Gastroesophageal sphincter (tissue), 4 donors: Measurements from ENCODE around the gene TF. TPM values are rescaled to one million over a fixed set of nuclear protein-coding genes. Genes with fewer than 3 reads are reported as not detected.
A peak's percentile ranks its signal among the peaks of the same experiment; 100 is the strongest.

Source experiments
- ATAC-seq: fragments of 150-250 bp; one replicate; pipeline ENCODE4 v1.9.1; 2016; ENCODE audit warnings: mild to moderate bottlenecking, moderate library complexity
- H3K27ac ChIP-seq, 4 donors: fragments of 200-600 bp; sonication (generic) in 3 of 4; 1 replicate in 3 of 4; 2 replicates in 1 of 4; pipeline ENCODE4 v1.5.1; 2016 to 2019
- H3K27me3 ChIP-seq: fragments of 200-600 bp; sonication (generic); one replicate; pipeline ENCODE4 v1.5.1; 2019
- H3K36me3 ChIP-seq, 2 donors: fragments of 200-600 bp; sonication (generic); one replicate each; pipeline ENCODE4 v1.5.1; 2019; ENCODE audit warnings: control low read depth in 1 of 2
- H3K4me1 ChIP-seq, 3 donors: fragments of 200-600 bp; sonication (generic); 1 replicate in 2 of 3; 2 replicates in 1 of 3; pipeline ENCODE4 v1.5.1; 2016 to 2019; ENCODE audit warnings: control low read depth in 2 of 3
- H3K4me3 ChIP-seq, 2 donors: fragments of 200-600 bp; sonication (generic); one replicate each; pipeline ENCODE4 v1.5.1; 2019; ENCODE audit warnings: mild to moderate bottlenecking in 1 of 2, moderate library complexity in 1 of 2
- H3K9me3 ChIP-seq, 3 donors: fragments of 200-600 bp; sonication (generic); one replicate each; pipeline ENCODE4 v1.5.1; 2017 to 2019; ENCODE audit warnings: control low read depth in 2 of 3
- CTCF ChIP-seq, 4 experiments: fragments of 200-600 bp in 2 of 4; fragments of 450-650 bp in 2 of 4; sonication (generic) in 1 of 4; IDR thresholded peaks; one replicate each; pipeline ENCODE4 v1.5.1; 2017 to 2019; ENCODE audit warnings: antibody characterized with exemption in 4 of 4, mild to moderate bottlenecking in 2 of 4, moderate library complexity in 2 of 4
- EP300 ChIP-seq: sonication (generic); formaldehyde crosslinking; IDR thresholded peaks from one replicate; pipeline ENCODE4 v1.6.1; 2017; ENCODE audit warnings: antibody characterized with exemption, mild to moderate bottlenecking
- POLR2A ChIP-seq, 2 donors: fragments of 450-650 bp; IDR thresholded peaks; one replicate each; pipeline ENCODE4 v1.6.1; 2017; ENCODE audit warnings: antibody characterized with exemption in 2 of 2, mild to moderate bottlenecking in 2 of 2, moderate library complexity in 1 of 2
- POLR2AphosphoS5 ChIP-seq: sonication (generic); formaldehyde crosslinking; IDR thresholded peaks from one replicate; pipeline ENCODE4 v1.6.1; 2017; ENCODE audit warnings: antibody characterized with exemption
- WGBS, 2 donors: methylation state at CpG; one replicate each; pipeline ENCODE4 v1.1.5; 2018; ENCODE audit warnings: low coverage in 1 of 2; 5-methylcytosine and 5-hydroxymethylcytosine counted together
- total RNA-seq, 4 donors: library from RNA; depleted of rRNA; stranded (reverse); fragments of >200 nt; gene quantifications; one replicate each; pipeline ENCODE4 v1.1.0, GENCODE V29; 2016

Gene TF
- total RNA-seq, 4 donors from 2014 or later, result 0.78 to 12.5 (median 1.2) TPM

DNA sequence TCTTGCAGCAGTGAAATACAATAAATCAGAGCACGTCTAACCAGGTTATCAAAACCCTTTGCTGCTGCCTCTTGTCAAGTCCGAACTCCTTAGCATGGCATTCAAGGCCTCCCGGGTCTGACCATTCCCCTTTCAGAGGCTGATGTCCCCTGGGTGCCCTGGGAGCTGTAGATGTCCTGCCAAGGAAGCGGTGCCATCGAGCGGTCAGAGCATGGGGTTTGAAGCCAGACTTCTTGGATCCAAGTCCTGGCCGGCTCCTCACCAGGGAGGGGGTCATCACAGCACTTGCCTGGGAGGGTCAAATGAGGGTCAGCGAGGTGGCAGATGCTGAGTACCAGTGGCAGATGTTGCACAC is 496 bp downstream of the TF start:
- H3K27ac ChIP-seq, result no peak overlapping the region
- H3K4me3 ChIP-seq, result peak overlapping the region in 1 of 2 donors; percentile 26
- no peaks in the 10 kb centered on the region for H3K36me3 ChIP-seq
- WGBS, 2 donors, result 68 to 88% methylated on average over 1 to 3 of the region's 8 CpGs
- H3K4me1 ChIP-seq, result no peaks in the 10 kb centered on the region
- H3K9me3 ChIP-seq, result no peaks in the 10 kb centered on the region
- TF ChIP-seq EP300 (no peak), POLR2AphosphoS5 (no peak), CTCF (IDR thresholded peaks at IDR 0.05) (no peak), POLR2A (IDR thresholded peaks at IDR 0.05) (no peak)
- no peak for ATAC-seq
- peaks cover 45% of the 10 kb centered on the region for H3K27me3 ChIP-seq

GRCh38 chr3:133747373-133747772 is 1.2 kb downstream of the TF start:
- WGBS, 2 donors, result no CpG with 5 or more reads among the region's 1 CpG
- ATAC-seq, result no peak
- TF ChIP-seq POLR2AphosphoS5 (no peak), CTCF (IDR thresholded peaks at IDR 0.05) (no peak), EP300 (no peak)

DNA sequence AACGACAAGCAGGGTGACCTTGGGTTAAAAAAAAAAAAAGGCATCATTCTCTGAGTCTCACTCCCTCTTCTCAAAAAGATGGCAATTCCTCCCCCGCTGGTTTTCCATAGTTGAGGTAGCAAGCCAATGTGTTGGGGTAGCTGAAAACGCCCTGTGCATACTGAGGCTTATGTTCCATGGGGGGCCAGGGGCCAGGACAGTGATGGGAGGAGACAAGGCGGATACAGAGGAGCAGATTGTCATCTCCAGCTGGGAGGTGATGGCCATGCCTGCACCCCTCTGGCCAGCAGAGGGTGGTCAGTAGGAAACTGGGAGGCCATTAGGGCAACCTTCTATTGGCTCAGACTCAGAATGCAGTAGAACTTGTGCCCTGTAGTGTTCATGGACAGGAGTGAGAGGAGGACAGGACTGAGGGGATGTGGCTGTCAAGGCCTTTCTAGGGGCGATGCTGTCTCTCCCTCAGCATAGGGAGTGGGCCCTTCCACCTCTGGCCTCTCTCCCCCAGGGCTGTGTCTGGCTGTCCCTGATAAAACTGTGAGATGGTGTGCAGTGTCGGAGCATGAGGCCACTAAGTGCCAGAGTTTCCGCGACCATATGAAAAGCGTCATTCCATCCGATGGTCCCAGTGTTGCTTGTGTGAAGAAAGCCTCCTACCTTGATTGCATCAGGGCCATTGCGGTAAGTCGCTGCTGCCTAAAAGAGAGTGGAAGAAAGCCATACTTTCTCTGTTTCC is 1.9 kb downstream of the TF start:
- no peaks in the 10 kb centered on the region for H3K36me3 ChIP-seq
- H3K4me3 ChIP-seq, result no peak overlapping the region
- no peaks in the 10 kb centered on the region for H3K4me1 ChIP-seq
- H3K9me3 ChIP-seq, result no peaks in the 10 kb centered on the region
- WGBS, 2 donors, result 70 to 72% methylated on average over 5 to 7 of the region's 12 CpGs
- peaks cover 40% of the 10 kb centered on the region for H3K27me3 ChIP-seq
- no peak overlapping the region for H3K27ac ChIP-seq
- no peak for ATAC-seq
- TF ChIP-seq POLR2A (IDR thresholded peaks at IDR 0.05), result no peak
- no peak for TF ChIP-seq CTCF (IDR thresholded peaks at IDR 0.05)
- TF ChIP-seq POLR2AphosphoS5, result no peak
- TF ChIP-seq EP300, result no peak

More at GRCh38 chr3:133747373-133747772, 1.2 kb downstream of the TF start:
- no peaks in the 10 kb centered on the region for H3K9me3 ChIP-seq
- H3K27ac ChIP-seq, result no peak overlapping the region
- H3K4me1 ChIP-seq, result no peaks in the 10 kb centered on the region
- H3K36me3 ChIP-seq, result no peaks in the 10 kb centered on the region
- peaks cover 45% of the 10 kb centered on the region for H3K27me3 ChIP-seq
- H3K4me3 ChIP-seq, result no peak overlapping the region

DNA sequence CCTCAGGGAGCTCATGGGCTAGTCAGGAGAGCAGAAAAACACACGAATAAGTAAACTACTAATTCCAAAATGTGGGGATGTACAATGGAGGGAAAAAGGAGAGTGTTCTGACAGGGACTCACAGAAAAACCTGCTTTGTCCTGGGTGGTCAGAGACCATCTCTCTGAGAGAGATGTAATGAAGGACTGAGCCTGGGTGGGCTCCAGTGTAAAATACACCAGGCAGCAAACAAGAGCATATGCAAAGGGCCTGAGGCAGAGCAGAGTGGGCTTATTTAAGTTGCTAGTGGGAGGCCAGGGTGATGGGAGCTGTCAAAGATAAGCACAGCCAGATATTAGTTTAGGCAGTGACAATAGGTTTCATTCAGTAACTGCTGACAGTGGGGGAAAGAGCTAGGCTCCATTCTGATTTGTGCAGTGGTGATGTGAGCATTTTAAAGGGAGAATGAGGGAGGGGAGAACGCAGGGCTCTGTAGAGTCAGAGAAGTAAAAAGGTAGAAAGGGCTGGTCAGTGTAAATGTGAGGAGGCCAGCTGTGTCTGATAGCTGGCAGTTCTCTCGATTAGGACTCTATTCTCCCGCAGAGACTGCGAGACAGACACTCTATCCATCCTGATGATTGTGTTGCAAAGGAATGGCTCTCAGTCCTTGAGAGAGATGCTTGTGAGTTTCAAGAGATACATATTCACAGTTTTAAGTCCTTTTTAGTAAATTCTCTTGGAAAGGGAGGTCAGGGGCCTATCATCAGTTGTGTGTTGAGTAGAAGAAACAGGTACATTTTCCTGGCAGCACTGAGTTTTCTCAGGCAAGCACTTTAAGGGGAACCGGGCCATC is 3.5 kb downstream of the TF start:
- Histone ChIP-seq H3K27ac (no peak overlapping the region), H3K27me3 (peaks cover 27% of the 10 kb centered on the region), H3K4me1 (no peaks in the 10 kb centered on the region), H3K9me3 (no peaks in the 10 kb centered on the region), H3K36me3 (no peaks in the 10 kb centered on the region), H3K4me3 (no peak overlapping the region)
- WGBS, 2 donors, result 68 to 90% methylated on average over 6 of the region's 6 CpGs
- TF ChIP-seq EP300 (no peak), POLR2A (IDR thresholded peaks at IDR 0.05) (no peak)
- ATAC-seq, result no peak

DNA sequence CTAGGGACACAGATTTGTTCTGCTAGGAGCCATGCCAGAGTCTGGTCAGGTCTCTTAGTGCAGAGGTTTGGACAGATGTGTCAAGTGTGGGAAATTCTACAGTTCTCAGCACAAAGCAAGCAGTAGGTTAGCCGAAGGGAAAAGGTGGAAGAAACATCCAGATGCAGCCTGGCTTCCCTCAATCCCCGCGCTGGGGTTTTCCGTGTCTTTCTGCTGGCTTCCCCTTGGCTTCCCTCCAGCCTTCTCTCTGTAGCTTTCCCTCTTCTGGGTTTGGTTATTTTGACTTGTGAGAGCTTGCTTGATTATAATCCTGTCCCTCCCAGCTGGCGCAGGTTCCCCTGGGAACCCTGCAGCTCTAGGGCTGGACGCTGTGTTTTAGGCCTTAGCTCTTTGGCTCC is 4.1 kb downstream of the TF start:
- WGBS, 2 donors, result 31 to 35% methylated on average over 4 to 5 of the region's 6 CpGs
- no peak for ATAC-seq
- no peaks in the 10 kb centered on the region for H3K4me1 ChIP-seq
- no peak overlapping the region for H3K4me3 ChIP-seq
- no peaks in the 10 kb centered on the region for H3K36me3 ChIP-seq
- no peak overlapping the region for H3K27ac ChIP-seq
- no peaks in the 10 kb centered on the region for H3K9me3 ChIP-seq
- TF ChIP-seq POLR2A (IDR thresholded peaks at IDR 0.05), result no peak
- no peak for TF ChIP-seq CTCF (IDR thresholded peaks at IDR 0.05)
- peaks cover 21% of the 10 kb centered on the region for H3K27me3 ChIP-seq
